Measurements from ENCODE around the gene UBE2D3. TPM values are rescaled to one million over a fixed set of nuclear protein-coding genes. Genes with fewer than 3 reads are reported as not detected.

Gene UBE2D3
- total and polyA plus RNA-seq, 2 of the 4 experiments (the other 2 are of a cell fraction) = 233 to 387 TPM

DNA sequence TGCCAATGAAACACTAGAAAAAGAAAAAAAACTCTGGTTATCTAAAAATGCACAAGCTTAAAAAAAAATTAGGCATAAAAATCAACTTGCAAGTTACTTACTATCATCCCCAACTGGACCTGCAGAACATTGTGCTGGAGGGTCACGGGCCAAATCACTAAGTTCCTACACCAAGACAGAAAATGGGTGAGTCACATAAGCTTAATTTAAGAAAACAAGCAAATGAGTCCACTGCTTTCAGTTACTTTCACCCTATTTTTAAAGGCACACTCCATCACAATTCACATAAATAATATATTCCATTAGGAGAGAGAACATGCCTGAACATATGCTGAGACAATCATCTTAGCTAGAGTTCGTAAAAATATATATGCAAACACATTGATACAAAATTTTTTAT is 17.7 kb downstream of the UBE2D3 start:
- no peak overlapping the region for H2AK5ac ChIP-seq (ENCODE audit: low read depth, low read length)
- no peak overlapping the region; the same call in 1 of the 2 replicates for H3K9ac ChIP-seq (ENCODE audit: low read depth, low read length)
- intact Hi-C loops (cut with micrococcal nuclease) = no loop called here
- peaks cover 89% of the 10 kb centered on the region for H4K20me1 ChIP-seq (ENCODE audit: insufficient read depth, low read length)
- H2AFZ ChIP-seq (replicated peaks; ENCODE audit: low read length, poor library complexity) = no peak overlapping the region
- H2BK15ac ChIP-seq (ENCODE audit: low read depth, low read length) = no peak overlapping the region
- no peaks in the 10 kb centered on the region for H3K27me3 ChIP-seq (ENCODE audit: control insufficient read depth, insufficient read depth, low read length)
- no peak overlapping the region for H3K4ac ChIP-seq (ENCODE audit: low read depth, low read length)
- TF ChIP-seq BHLHE40 (IDR thresholded peaks at IDR 0.05; ENCODE audit: low read depth, low read length) (peak; percentile 70), FOS (IDR thresholded peaks at IDR 0.05; ENCODE audit: low read depth, low read length) (peak; percentile 38; the same call in 1 of the 2 replicates), ELK1 (IDR thresholded peaks at IDR 0.05; ENCODE audit: borderline replicate concordance, low read depth, low read length) (no peak)
- H3K9me1 ChIP-seq (ENCODE audit: insufficient read depth, low read length) = peaks cover 8% of the 10 kb centered on the region
- peak overlapping the region; percentile 63; the same call in 1 of the 2 replicates for H3K27ac ChIP-seq (ENCODE audit: insufficient read depth, low read length)
- dilution Hi-C loops (cut with HindIII; ENCODE audit: low sequenced_read_pairs, unreplicated experiment) = no loop called here
- ChIA-PET CTCF (no interaction called here), POLR2A (ENCODE audit: unreplicated experiment) (no interaction called here)
- H3K23ac ChIP-seq (ENCODE audit: low read depth, low read length) = no peak overlapping the region
- H3K18ac ChIP-seq (ENCODE audit: low read depth, low read length) = no peak overlapping the region
- no peak overlapping the region for H3K56ac ChIP-seq (ENCODE audit: extremely low read depth, insufficient read depth, low read length)
- ATAC-seq (ENCODE audit: low read depth) = peak; percentile 72
- no peak overlapping the region for H2BK120ac ChIP-seq (ENCODE audit: low read depth, low read length)
- DNase-seq = peak; percentile 62
- no CpG with 5 or more reads among the region's 2 CpGs for WGBS, 2 experiments (ENCODE audit: extremely low coverage in 2 of 2, insufficient read length in 1 of 2)
- BruUV-seq (replicated peaks) = no TSS peak
- H4K5ac ChIP-seq (ENCODE audit: low read depth, low read length) = no peak overlapping the region
- peaks cover 0 to 26% of the 10 kb centered on the region in 2 experiments; a peak in 3 of 4 replicates for H3K79me1 ChIP-seq (ENCODE audit: low read depth in 1 of 2, low read length in 2 of 2)
- peaks cover 32% of the 10 kb centered on the region for H3K36me3 ChIP-seq (ENCODE audit: control insufficient read depth, insufficient read depth, low read length)
- peaks cover 6% of the 10 kb centered on the region for H3K4me1 ChIP-seq (ENCODE audit: control insufficient read depth, insufficient read depth, low read length)
- H4K91ac ChIP-seq (ENCODE audit: insufficient read depth, low read depth, low read length) = no peak overlapping the region
- no peak overlapping the region for H2AK9ac ChIP-seq (replicated peaks; ENCODE audit: low read depth, low read length, poor library complexity)
- no peak overlapping the region for H3K14ac ChIP-seq (replicated peaks; ENCODE audit: low read depth, low read length)
- H4K8ac ChIP-seq (ENCODE audit: low read depth in 2 of 2, low read length in 2 of 2) = no peak overlapping the region; a peak in 1 of 4 replicates
- in situ Hi-C loops (cut with MboI; ENCODE audit: low sequenced_read_pairs) = no loop called here
- H3K4me2 ChIP-seq (ENCODE audit: low read depth, low read length) = peak overlapping the region; percentile 30
- H2BK5ac ChIP-seq (ENCODE audit: low read depth, low read length, poor library complexity, severe bottlenecking) = peak overlapping the region; percentile 86
- no peak overlapping the region for H2BK20ac ChIP-seq (ENCODE audit: low read depth, low read length)
- H3K4me3 ChIP-seq (ENCODE audit: insufficient read depth, low read depth, low read length) = no peak overlapping the region
- no peaks in the 10 kb centered on the region for H3K9me3 ChIP-seq (ENCODE audit: control insufficient read depth, insufficient read depth, low read length)

Data from IMR-90 (cell line).